NCI-H748 (cell line): ENCODE measurements around the gene BABAM1.
"Not testable (repeated sequence)": the region's sequence is repeated elsewhere in the genome, so short reads cannot be mapped to it uniquely, and the experiment has no call there.

Experiments used
- DNase-seq: peaks from one replicate; lab custom pipeline; 2025; ENCODE audit not compliant: unreplicated experiment; lab: John Stamatoyannopoulos, UW

The BABAM1 gene

GRCh38 chr19:17266589-17266974, 661 bp upstream of the BABAM1 start:
- DNase-seq, result no peak

- no peak for DNase-seq
Observed at GRCh38 chr19:17268754-17269153, 1.5 kb downstream of the BABAM1 start.

- not testable (repeated sequence) for DNase-seq
Observed at GRCh38 chr19:17274892-17275291, 7.6 kb downstream of the BABAM1 start.

GRCh38 chr19:17275441-17276175, 8.4 kb downstream of the BABAM1 start:
- DNase-seq, result no peak

- no peak for DNase-seq
Observed at GRCh38 chr19:17279436-17279835, 12.2 kb downstream of the BABAM1 start.

- peak; percentile 38 for DNase-seq
Observed at GRCh38 chr19:17281391-17282304, 14.4 kb downstream of the BABAM1 start, which contains the start of gene ANKLE1. Gene ANKLE1 (plus strand): TSS chr19:17281901. CDS start chr19:17281921, 20 bp downstream.

- peak; percentile 84 for DNase-seq
Observed at GRCh38 chr19:17282488-17283125, 15.4 kb downstream of the BABAM1 start.

- DNase-seq, result no peak
Observed at GRCh38 chr19:17283504-17283996, 16.3 kb downstream of the BABAM1 start.

GRCh38 chr19:17285415-17286135, 18.3 kb downstream of the BABAM1 start:
- DNase-seq, result no peak

- DNase-seq, result no peak
Observed at GRCh38 chr19:17286263-17286662, 19.0 kb downstream of the BABAM1 start.

GRCh38 chr19:17286752-17287151, 19.5 kb downstream of the BABAM1 start:
- DNase-seq, result no peak

- DNase-seq, result no peak
Observed at GRCh38 chr19:17289489-17289888, 22.2 kb downstream of the BABAM1 start.

- no peak for DNase-seq
Observed at GRCh38 chr19:17292301-17293074, 25.2 kb downstream of the BABAM1 start.

GRCh38 chr19:17293605-17294004, 26.4 kb downstream of the BABAM1 start:
- no peak for DNase-seq

GRCh38 chr19:17294051-17294891, 27.0 kb downstream of the BABAM1 start:
- DNase-seq, result no peak

GRCh38 chr19:17295551-17295950, 28.3 kb downstream of the BABAM1 start:
- DNase-seq, result not testable (repeated sequence)

- no peak for DNase-seq
Observed at GRCh38 chr19:17296273-17296672, 29.0 kb downstream of the BABAM1 start.

GRCh38 chr19:17296976-17297375, 29.7 kb downstream of the BABAM1 start:
- no peak for DNase-seq

- no peak for DNase-seq
Observed at GRCh38 chr19:17300992-17301619, 33.9 kb downstream of the BABAM1 start.
